PC-9 (cell line): ENCODE data around the gene TMIGD2.

Source experiments
- EZH2 ChIP-seq: fragments of 200-600 bp; sonication (generic); IDR thresholded peaks from 2 replicates; pipeline ENCODE4 v1.8.0; 2017; ENCODE audit warnings: antibody characterized with exemption, low read depth
- TF ChIP-seq, protein P1 (sequence below): fragments of 200-600 bp; sonication (generic); conservative IDR thresholded peaks from 2 replicates; pipeline ENCODE4 v1.6.1; 2017; ENCODE audit warnings: mixed run types, antibody characterized with exemption, mild to moderate bottlenecking, moderate library complexity

DNA sequence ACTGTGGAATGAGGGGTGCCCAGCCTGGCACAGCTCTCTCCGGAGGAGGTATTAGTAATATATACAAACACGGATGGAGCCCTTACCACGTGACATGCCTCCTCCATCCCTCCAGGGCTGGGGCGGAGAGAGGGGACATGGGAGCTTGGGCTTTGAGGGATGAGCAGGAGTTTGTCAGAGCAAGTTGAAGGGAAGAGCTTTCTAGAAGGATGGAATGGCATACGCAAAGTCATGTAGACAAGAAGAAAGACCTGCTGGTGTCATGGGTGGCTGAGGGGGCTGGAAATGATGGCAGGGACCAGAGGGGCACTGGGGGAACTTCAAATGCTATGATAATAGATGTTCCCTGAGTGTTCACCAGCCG, 43.8 kb upstream of the TMIGD2 start:
- TF ChIP-seq, protein P1, sequence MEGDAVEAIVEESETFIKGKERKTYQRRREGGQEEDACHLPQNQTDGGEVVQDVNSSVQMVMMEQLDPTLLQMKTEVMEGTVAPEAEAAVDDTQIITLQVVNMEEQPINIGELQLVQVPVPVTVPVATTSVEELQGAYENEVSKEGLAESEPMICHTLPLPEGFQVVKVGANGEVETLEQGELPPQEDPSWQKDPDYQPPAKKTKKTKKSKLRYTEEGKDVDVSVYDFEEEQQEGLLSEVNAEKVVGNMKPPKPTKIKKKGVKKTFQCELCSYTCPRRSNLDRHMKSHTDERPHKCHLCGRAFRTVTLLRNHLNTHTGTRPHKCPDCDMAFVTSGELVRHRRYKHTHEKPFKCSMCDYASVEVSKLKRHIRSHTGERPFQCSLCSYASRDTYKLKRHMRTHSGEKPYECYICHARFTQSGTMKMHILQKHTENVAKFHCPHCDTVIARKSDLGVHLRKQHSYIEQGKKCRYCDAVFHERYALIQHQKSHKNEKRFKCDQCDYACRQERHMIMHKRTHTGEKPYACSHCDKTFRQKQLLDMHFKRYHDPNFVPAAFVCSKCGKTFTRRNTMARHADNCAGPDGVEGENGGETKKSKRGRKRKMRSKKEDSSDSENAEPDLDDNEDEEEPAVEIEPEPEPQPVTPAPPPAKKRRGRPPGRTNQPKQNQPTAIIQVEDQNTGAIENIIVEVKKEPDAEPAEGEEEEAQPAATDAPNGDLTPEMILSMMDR: no peak
- TF ChIP-seq EZH2: no peak
